GM19372 (cell line): ENCODE measurements around the gene HOXC4.

Experiments used
- ATAC-seq: cut with Tn5 transposase; IDR thresholded peaks from one replicate; pipeline ENCODE4 v1.9.1; 2021; ENCODE audit warnings: mild to moderate bottlenecking, low read depth, moderate library complexity; ENCODE audit not compliant: unreplicated experiment

Gene HOXC4

GRCh38 chr12:54015018-54015931 lies 38.4 kb upstream of the HOXC4 start:
- ATAC-seq: no peak

- ATAC-seq: no peak
Measured at GRCh38 chr12:54016051-54016450, 37.6 kb upstream of the HOXC4 start.

- no peak for ATAC-seq
Measured at GRCh38 chr12:54016478-54016964, 37.1 kb upstream of the HOXC4 start.

- no peak for ATAC-seq
Measured at GRCh38 chr12:54017027-54017788, 36.4 kb upstream of the HOXC4 start.

- ATAC-seq: no peak
Measured at GRCh38 chr12:54017878-54018467, 35.7 kb upstream of the HOXC4 start.

GRCh38 chr12:54018468-54018984 lies 35.1 kb upstream of the HOXC4 start:
- ATAC-seq: no peak

GRCh38 chr12:54019091-54019811 lies 34.4 kb upstream of the HOXC4 start:
- ATAC-seq: no peak

GRCh38 chr12:54019924-54020590 lies 33.6 kb upstream of the HOXC4 start:
- no peak for ATAC-seq

GRCh38 chr12:54020591-54021405 lies 32.8 kb upstream of the HOXC4 start:
- ATAC-seq: no peak

GRCh38 chr12:54021432-54022013 lies 32.1 kb upstream of the HOXC4 start:
- no peak for ATAC-seq

GRCh38 chr12:54022960-54023884 lies 30.4 kb upstream of the HOXC4 start:
- no peak for ATAC-seq

- no peak for ATAC-seq
Measured at GRCh38 chr12:54024127-54024526, 29.5 kb upstream of the HOXC4 start.

- ATAC-seq: no peak
Measured at GRCh38 chr12:54024581-54025305, 28.9 kb upstream of the HOXC4 start.

- ATAC-seq: no peak
Measured at GRCh38 chr12:54025499-54026405, 27.9 kb upstream of the HOXC4 start.

GRCh38 chr12:54026640-54027441 lies 26.8 kb upstream of the HOXC4 start:
- no peak for ATAC-seq
